ENCODE measurements around the gene PUS10. TPM values are rescaled to one million over a fixed set of nuclear protein-coding genes. Genes with fewer than 3 reads are reported as not detected.
"Not testable (repeated sequence)": the region's sequence is repeated elsewhere in the genome, so short reads cannot be mapped to it uniquely, and the experiment has no call there.

Gene PUS10
- total RNA-seq, 1 experiment from 2014 or later = 5.2 TPM

- no peaks in the 10 kb centered on the region for H3K27me3 ChIP-seq (ENCODE audit: control insufficient read depth, insufficient read depth, low read length)
- ChIA-PET CTCF (no interaction called here), POLR2A (no interaction called here)
- H3K36me3 ChIP-seq (ENCODE audit: control insufficient read depth, insufficient read depth, low read length) = no peaks in the 10 kb centered on the region
- no TSS peak for BruUV-seq (replicated peaks)
- intact Hi-C loops (cut with micrococcal nuclease; ENCODE audit: unreplicated experiment) = no loop called here
- DNase-seq (ENCODE audit: low read depth, low spot score) (no peak), ATAC-seq (no peak)
- H3K27ac ChIP-seq (ENCODE audit: low read length) = no peak overlapping the region
- TF ChIP-seq REST (IDR thresholded peaks at IDR 0.05; ENCODE audit: insufficient read depth in 1 of 2, low read depth in 2 of 2, low read length in 1 of 2) (no peak), TCF7L2 (IDR thresholded peaks at IDR 0.05; ENCODE audit: low read depth, low read length) (no peak), CTCF (IDR thresholded peaks at IDR 0.05) (no peak), SIN3A (IDR thresholded peaks at IDR 0.05; ENCODE audit: borderline replicate concordance, insufficient read depth, low read depth, low read length) (no peak), POLR2AphosphoS5 (IDR thresholded peaks at IDR 0.05; ENCODE audit: low read depth, low read length) (no peak)
- no peaks in the 10 kb centered on the region for H3K9me3 ChIP-seq (ENCODE audit: control insufficient read depth, insufficient read depth, low read depth, low read length)
- in situ Hi-C loops (cut with HindIII; ENCODE audit: low pct_unique_long_range_greater_than_20kb, low sequenced_read_pairs) = no loop called here
- no peak overlapping the region for H3K4me3 ChIP-seq (ENCODE audit: low read depth in 2 of 2, low read length in 2 of 2)
- no peaks in the 10 kb centered on the region for H3K4me1 ChIP-seq (ENCODE audit: control insufficient read depth, insufficient read depth, low read length)
These were observed 85.1 kb downstream of the PUS10 start for GRCh38 chr2:60932954-60933353.

GRCh38 chr2:60932061-60932460 lies 86.0 kb downstream of the PUS10 start:
- ATAC-seq; H3K4me3 ChIP-seq (ENCODE audit: low read depth in 2 of 2, low read length in 2 of 2); intact Hi-C loops (cut with micrococcal nuclease; ENCODE audit: unreplicated experiment); DNase-seq (ENCODE audit: low read depth, low spot score); in situ Hi-C loops (cut with HindIII; ENCODE audit: low pct_unique_long_range_greater_than_20kb, low sequenced_read_pairs); H3K9me3 ChIP-seq (ENCODE audit: control insufficient read depth, insufficient read depth, low read depth, low read length); H3K27ac ChIP-seq (ENCODE audit: low read length); BruUV-seq (replicated peaks); H3K4me1 ChIP-seq (ENCODE audit: control insufficient read depth, insufficient read depth, low read length); H3K27me3 ChIP-seq (ENCODE audit: control insufficient read depth, insufficient read depth, low read length); H3K36me3 ChIP-seq (ENCODE audit: control insufficient read depth, insufficient read depth, low read length): not testable (repeated sequence)
- ChIA-PET POLR2A (interaction anchor here (0.7 kb wide), 1 partner anchor 161 kb away, joined by 3 read pairs; no protein-coding TSS in a partner anchor), CTCF (interaction anchor here (0.6 kb wide), 1 partner anchor 177 kb away, joined by 3 read pairs; no protein-coding TSS in a partner anchor)

GRCh38 chr2:60926741-60927552 lies 91.1 kb downstream of the PUS10 start:
- ChIA-PET POLR2A (no interaction called here), CTCF (no interaction called here)
- Histone ChIP-seq H3K4me3 (ENCODE audit: low read depth in 2 of 2, low read length in 2 of 2) (no peak overlapping the region), H3K4me1 (ENCODE audit: control insufficient read depth, insufficient read depth, low read length) (no peaks in the 10 kb centered on the region), H3K36me3 (ENCODE audit: control insufficient read depth, insufficient read depth, low read length) (peaks cover 5% of the 10 kb centered on the region; the same call in 1 of the 2 replicates), H3K27ac (ENCODE audit: low read length) (no peak overlapping the region), H3K9me3 (ENCODE audit: control insufficient read depth, insufficient read depth, low read depth, low read length) (no peaks in the 10 kb centered on the region), H3K27me3 (ENCODE audit: control insufficient read depth, insufficient read depth, low read length) (no peaks in the 10 kb centered on the region)
- TF ChIP-seq TCF7L2 (IDR thresholded peaks at IDR 0.05; ENCODE audit: low read depth, low read length) = no peak
- DNase-seq (ENCODE audit: low read depth, low spot score) = no peak
- BruUV-seq (replicated peaks) = no TSS peak
- ATAC-seq = no peak
- in situ Hi-C loops (cut with HindIII; ENCODE audit: low pct_unique_long_range_greater_than_20kb, low sequenced_read_pairs) (no loop called here), intact Hi-C loops (cut with micrococcal nuclease; ENCODE audit: unreplicated experiment) (no loop called here)
